Middle frontal gyrus (tissue), 1 donor: ENCODE data around the gene PALM.
"Not testable (repeated sequence)": the region's sequence is repeated elsewhere in the genome, so short reads cannot be mapped to it uniquely, and the experiment has no call there.

Experiments
- DNase-seq: peaks from one replicate; pipeline ENCODE4 v3.0.0-alpha.2; 2015; ENCODE audit warnings: low spot score; ENCODE audit errors: extremely low spot score

The PALM gene

DNA sequence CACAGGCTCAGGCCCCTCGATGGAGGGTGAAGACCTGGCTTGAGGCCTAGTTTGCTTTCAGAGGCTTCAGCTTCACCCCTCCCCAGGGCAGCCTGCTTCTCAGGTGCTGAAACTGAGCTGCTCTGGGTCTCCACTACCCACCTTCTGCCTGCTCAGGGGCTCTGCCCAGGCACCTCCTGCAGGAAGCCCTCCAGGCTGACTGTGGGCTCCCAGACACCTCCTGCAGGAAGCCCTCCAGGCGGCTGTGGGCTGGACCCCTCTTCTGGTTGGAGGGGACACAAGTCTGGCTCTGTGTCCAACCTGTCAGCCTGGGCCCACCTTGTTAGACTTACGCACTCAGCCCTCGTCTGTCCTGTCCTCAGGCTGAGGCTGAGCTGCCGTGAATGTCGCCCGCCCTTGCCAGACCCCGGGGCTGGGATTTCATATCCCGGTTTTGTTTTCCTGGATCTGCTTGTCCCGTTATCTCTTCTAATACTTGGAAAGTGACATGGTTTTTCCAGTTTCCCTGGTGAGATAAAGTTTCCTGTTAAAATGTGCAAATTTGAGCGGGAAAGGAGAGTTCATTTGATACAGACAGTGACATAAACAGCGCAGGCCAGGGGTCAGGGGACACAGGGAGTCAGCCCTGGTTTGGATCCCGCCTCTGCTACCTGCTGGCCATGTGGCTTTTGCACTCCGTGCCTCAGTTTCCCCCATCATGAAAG is 21.4 kb downstream of the PALM start:
- no peak for DNase-seq

DNA sequence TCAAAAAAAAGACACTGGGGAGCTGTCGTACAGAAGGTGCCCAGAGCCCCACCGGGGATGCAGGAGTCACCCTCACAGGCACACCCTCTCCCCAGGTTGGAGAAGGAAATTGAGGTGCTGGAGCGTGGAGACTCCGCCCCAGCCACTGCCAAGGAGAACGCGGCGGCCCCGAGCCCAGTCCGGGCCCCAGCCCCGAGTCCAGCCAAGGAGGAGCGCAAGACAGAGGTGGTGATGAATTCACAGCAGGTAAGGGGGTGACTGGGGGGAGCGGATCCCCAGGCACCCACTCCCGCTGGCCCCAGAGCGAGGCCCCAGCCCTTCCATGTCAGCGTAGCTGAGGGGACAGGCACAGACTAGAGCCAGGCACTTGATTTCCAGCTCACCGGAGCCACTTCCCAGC is 22.3 kb downstream of the PALM start:
- DNase-seq: no peak

DNA sequence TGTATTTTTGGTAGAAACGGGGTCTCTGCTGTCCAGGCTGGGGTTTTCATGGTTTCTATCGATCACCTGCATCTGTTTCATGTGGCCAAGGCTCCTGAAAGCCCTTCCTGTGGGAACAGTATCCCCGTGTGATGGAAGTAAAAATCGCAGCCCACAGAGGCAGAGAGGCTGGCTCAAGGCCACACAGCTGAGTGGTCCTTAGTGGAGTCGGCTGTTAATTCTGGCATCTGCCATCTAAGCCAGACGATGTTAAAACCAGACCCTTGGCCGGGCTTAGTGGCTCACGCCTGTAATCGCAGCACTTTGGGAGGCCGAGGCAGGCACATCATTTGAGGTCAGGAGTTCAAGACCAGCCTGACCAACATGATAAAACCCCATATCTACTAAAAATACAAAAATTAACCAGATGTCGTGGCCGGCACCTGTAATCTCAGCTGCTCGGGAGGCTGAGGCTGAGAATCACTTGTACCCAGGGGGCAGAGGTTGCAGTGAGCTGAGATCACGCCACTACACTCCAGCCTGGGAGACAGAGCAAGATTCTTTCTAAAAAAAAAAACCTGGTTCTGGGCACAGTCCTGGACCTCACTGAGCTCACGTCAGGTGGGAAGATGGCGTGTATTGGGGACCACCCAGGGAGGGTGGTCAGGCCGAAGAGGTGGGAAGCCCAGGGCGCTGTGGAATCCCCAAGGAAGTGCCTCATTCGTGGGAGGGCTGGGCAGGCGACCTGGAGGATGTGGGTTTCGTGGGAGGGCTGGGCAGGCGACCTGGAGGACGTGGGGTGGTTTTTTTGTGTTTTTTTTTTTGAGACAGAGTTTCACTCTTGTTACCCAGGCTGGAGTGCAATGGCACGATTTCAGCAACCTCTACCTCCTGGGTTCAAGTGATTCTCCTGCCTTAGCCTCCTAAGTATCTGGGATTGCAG is 23.7 kb downstream of the PALM start:
- DNase-seq: no peak

DNA sequence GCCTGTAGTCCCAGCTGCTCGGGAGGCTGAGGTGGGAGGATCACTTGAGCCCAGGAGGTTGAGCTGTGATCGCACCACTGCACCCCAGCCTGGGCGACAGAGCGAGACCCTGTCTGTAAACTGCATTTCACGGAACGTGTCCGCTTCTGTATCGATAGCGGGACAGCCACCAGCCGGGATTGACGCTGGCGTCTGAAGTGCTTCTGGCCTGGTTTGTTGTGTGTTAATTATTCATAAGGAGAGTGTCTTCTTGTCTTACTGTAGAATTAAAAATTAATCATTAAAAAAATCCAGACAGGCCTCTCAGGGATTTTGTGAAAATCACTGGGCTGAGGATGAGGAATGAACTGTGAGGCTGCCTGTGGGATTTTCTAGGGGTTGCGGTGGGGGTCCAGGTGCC is 26.0 kb downstream of the PALM start:
- DNase-seq: no peak

DNA sequence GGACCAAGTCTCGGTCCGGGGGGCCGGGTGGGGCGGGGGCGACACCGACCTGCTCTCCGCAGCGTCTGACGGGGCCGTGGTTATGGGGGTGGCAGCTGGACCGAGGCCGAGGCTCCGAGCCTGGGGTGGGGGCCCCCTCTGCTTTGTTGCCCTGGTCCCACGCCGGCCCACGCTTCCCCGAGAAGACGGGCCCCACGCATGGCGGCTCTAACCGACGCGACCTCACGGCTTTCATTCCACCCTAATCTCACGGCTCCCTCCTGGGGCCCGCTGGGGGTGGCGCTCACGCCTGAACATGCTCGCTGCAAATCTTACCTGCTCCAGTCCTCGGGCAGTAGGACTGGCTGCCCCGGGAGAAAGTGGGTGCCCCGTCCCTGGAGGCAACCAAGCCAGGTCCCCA is 27.4 kb downstream of the PALM start:
- no peak for DNase-seq

DNA sequence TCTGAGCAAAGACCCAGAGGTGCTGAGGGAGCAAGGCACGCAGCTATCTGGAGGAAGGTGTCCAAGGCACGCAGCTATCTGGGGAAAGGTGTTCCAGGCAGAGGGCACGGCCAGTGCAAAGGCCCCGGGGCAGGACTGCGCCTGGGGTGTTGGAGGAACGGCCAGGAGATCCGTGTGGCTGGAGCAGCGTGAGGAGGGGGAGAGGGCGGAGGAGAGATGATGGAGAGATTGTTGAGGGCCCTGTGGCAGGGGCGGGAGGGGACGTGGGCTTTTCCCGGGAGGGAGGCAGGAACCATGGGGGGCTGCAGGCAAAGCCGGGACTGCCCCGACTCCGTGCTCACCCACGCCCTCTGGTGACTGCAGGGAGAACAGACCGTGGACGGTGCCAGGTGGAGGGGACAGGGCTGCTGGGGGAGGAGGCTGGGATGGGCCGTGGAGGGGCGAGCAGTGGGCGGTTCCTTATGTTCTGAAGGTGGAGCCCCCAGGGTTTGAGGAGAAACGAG is 28.9 kb downstream of the PALM start:
- DNase-seq: no peak

DNA sequence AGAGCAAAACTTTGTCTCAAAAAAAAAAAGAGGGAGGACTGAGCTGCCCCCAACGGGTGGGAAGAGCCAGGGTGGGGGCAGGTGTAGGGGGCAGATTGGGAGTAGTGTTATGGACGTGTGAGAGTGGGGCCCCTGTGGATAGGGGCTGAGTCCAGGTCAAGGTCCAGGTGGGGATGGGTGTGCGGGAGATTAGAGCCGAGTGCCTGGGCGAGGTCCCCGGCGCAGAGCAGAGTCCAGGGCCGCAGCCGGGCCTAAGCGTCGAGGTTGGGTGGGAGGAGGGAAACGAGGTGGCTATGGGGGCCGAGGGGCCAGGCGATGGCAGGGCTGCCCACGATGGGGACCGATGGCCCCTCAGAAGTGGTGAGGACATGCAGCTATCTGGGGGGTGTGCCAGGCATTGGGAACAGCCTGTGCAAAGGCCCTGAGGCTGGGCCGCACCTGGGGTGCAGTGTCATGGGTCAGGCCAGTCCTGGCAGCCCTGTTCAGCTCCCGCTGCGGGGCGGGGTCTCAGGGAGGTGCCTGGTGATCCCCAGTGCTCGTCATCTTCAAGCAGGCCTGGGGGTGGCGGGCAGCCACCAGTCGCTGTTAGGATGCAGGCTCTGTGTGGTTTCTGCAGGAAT is 29.9 kb downstream of the PALM start:
- no peak for DNase-seq

DNA sequence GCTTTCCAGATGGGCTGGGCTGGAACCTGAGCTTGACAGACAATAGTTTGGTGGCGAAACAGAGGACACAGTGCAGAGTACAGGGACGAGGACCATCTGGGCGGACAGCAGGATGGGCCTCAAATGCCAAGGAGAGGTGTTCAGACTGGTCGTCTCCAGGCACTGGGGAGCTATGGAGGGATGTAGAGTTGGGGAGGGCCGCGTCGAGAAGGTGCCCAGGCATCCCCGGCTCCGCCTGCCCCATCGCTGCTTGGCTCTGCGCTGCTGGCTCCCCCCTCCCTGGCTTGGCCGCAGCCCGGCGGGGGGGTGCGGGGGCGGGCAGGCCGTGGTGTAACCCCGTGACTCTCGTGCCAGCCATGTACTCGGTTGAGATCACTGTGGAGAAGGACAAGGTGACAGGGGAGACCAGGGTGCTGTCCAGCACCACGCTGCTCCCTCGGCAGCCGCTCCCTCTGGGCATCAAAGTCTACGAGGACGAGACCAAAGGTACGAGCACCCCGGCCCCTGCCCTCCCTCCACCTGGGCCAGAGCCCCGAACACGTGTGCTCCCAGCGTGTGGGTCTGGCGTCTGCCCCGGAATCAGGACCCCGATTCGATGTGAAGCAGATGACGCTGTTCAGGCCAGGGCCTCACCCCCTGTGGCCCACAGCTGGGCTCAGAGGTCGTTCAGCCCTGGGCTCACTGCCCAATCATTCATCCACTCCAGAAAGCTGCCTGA is 31.4 kb downstream of the PALM start:
- no peak for DNase-seq

DNA sequence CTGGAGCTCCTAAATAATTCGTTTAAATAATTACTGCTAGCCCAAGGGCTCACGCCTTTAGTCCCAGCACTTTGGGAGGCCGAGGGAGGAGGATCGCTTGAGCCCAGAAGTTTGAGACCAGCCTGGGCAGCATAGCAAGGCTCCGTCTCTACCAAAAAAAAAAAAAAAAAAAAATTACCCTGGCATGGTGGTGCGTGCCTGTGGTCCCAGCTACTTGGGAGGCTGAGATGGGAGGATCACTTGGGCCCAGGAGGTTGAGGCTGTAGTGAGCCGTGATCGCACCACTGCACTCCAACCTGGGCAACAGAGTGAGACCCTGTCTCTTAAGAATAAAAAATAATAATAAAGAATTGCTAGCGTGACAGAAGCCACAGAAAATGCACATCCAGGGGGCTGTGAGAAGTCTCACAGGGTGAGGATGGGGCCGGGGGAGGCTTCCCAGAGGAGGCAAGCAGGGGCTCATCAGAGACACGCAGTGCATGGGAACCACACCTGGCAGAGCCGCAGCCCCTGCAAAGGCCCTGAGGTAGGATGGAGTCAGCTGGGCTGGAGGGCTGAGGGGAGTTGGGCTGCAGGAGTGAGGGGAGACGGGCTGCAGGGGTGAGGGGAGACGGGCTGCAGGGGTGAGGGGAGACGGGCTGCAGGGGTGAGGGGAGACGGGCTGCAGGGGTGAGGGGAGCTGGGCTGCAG is 32.2 kb downstream of the PALM start:
- not testable (repeated sequence) for DNase-seq

DNA sequence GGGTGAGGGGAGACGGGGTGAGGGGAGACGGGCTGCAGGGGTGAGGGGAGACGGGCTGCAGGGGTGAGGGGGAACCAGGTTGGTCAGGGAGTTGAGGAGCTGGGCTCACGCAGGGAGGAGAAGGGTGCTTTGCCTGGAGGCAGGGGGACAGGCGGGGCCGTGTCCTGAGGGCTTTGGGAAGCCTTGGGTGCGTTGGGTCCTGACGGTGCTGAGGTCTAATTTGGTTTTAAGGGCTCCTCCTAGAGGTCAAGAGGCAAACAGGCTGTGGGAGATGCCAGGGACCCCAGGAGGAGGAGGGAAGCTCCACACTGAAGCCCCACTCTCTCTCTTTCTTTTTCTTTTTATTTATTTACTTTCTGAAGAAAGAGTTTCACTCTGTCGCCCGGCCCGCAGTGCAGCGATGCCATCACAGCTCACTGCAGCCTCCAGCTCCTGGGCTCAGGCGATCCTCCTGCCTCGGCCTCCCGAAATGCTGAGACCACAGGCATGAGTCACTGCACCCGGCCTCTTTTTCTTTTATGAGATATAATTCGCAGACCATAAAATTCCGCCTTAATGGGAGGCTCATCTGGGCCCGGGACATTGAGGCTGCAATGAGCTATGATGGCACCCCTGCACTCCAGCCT is 32.9 kb downstream of the PALM start:
- DNase-seq: no peak

DNA sequence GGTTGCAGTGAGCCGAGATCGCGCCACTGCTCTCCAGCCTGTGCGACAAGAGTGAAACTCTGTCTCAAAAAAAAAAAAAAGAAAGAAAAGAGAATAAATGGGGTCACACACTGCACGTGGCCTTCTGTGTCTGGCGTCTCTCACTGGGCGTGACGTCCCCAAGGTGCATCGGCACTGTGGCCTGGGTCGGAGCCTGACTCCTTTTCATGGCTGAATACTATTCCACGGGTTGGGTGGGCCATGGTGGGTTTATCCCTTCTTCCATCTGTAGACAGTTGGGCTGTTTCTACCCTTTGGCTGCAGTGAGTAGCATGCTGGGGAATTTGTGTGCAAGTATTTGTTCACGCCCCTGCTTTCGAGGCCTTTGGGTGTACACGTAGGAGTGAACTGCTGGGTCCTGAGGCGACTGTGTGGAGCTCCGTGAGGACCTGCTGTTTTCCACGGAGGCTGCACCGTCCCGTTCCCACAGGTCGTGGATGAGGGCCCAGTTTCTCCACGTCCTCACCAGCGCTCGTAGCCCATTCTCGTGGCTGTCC is 33.9 kb downstream of the PALM start:
- no peak for DNase-seq

DNA sequence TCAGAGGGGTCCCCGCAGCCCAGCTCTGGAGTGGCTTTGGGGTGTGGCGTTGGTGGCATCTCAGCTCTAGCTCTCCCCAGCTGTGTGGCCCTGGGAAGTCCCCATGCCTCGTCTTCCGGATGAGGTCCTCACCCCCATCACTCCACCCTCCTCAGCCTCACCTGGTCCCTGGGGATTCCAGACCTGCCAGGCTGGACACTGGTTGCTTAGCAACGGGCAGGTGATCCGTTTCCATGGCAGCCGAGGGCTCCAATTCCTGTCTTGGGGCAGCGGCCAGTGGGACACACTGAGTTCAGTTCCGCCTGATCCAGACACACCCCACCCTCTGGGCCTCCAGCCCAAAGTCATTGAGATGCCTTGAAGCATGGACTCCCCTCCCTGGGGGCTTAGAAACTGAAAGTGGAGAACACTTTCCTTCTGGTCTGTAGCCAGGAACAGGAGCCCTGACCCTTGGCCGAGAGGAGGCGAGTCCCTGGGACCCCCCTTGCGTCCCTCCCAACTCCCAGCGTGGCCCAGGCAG is 34.5 kb downstream of the PALM start:
- DNase-seq: no peak

DNA sequence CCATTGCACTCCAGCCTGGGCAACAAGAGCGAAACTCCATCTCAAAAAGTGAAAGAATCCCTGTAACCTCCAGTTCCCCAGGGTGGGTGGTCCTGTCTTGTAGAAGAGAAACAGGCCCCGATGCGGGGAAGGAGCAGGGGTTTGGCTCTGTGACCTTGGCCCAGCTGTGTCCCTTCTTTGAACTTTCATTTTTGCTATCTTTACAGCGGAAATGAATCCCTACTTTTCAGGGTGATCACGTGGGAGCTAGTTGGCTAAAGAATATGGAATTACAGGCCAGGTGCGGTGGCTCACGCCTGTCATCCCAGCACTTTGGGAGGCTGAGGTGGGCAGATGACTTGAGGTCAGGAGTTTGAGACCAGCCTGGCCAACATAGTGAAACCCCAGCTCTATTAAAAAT is 36.4 kb downstream of the PALM start:
- DNase-seq: not testable (repeated sequence)

DNA sequence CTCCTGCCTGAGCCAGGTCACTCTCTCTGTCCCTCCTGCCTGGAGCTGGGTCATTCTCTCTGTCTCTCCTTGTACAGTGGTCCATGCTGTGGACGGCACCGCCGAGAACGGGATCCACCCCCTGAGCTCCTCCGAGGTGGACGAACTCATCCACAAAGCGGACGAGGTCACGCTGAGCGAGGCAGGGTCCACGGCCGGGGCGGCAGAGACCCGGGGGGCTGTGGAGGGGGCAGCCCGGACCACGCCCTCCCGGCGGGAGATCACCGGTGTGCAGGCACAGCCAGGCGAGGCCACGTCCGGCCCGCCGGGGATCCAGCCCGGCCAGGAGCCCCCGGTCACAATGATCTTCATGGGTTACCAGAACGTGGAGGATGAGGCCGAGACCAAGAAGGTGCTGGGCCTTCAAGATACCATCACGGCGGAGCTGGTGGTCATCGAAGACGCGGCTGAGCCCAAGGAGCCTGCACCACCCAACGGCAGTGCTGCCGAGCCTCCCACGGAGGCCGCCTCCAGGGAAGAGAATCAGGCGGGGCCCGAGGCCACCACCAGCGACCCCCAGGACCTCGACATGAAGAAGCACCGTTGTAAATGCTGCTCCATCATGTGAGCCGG is 37.6 kb downstream of the PALM start:
- DNase-seq: no peak

DNA sequence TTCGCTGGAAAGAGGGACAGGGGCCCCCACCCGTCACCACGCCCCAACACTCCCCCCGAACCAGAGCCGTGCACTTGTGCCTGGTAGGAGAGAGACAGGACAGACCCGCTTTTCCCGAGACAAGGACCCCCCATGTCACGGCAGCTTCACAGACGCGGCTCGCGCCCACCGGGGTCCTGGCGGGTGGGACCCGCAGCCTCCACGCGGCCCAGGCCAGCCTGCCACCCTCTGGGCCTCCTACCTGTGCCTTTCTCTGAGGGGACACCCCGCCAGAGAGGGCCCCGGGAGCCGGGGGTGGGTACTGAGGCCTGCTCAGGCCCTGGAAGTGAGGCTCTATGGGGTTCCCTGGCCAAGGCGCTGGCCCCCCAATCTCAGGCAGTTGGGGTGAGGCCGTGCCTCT is 38.2 kb downstream of the PALM start:
- no peak for DNase-seq

DNA sequence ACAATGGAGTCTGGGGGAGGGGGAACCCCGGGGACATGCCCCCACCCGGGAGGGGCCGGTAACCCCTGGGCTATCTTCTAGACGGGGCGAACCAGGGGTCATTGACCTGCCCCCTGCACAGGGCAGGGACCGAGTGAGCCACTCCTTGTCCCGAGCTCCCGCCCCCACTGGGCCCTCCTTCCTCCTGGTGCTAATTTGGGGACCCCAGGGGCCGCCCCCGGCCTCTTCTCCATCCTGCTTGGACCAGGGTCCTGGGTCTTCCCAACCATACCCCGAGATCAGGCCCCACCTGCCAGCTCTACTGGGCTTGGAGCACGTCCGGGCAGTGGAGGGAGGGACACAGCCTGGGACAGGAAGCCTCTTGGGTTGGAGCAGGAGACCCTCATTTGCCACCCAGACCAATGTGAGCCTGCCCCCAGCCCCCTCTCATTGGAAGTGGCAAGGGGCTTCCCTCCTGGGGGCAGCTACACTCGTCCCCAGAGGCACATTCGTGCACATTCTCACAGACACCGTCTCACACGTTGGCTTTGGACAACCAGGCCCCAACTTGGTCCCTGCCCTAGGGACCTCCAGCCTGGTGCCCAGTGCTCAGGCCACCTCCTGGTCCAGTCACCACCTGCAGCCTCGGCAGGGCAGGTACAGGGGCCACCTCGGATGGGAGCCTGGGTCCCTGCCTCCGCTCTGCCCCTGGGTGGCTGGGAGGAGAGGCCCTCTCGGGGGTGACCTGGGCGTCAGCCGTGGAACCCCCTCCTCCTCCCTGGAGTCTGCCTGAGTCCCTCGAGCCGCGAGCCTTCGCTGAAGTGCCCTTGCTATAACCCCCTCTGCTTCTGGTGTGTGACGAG is 38.9 kb downstream of the PALM start:
- DNase-seq: no peak

DNA sequence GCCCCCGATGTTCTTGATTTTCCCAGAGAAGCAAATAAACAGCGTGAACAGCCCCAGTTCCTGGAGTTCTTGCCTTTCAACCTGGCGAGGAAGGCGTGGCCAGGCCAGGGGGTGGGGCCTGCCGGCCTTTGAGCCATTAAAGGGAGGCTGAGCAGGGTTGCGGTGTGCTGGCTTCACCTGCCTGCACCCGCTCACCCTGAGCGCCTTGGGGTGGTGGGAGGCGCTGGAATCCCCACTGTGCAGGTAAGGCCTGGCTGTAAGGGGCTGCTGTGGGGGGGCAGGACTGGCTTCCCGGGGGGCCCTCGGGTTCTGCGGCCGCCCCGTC is 39.5 kb downstream of the PALM start:
- no peak for DNase-seq

DNA sequence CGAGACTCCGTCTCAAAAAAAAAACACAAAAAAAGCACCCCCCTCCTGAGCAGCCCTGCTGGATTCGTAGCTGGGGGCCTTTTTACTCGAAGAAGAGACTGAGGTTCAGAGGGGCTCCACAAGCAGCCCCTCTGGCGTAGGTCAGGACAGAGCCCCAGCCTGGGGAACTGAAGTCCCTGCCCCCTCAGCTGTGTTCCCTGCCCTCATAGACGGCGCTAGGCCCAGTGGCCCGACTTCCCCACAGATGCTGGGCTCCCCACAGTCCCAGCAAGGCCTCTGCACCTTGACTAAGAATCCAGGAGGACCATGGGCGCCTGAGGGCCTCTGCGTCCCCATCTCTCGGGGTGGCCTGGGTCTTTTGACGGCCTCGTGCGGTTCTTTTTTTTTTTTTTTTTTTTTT is 41.1 kb downstream of the PALM start:
- no peak for DNase-seq
